ENCODE results near the gene RSPH9.
"Not testable (repeated sequence)": the region's sequence is repeated elsewhere in the genome, so short reads cannot be mapped to it uniquely, and the experiment has no call there.

RSPH9 gene

GRCh38 chr6:43634702-43635303 lies 10.0 kb upstream of the RSPH9 start:
- peak overlapping the region in 10 of 11 experiments; percentile 86 to 94 (median 92); a peak in 14 of 22 replicates for H3K9ac ChIP-seq
- peaks cover 4 to 35% (median 22%) of the 10 kb centered on the region in 11 experiments; a peak in 17 of 22 replicates for H4K20me1 ChIP-seq
- no peak for TF ChIP-seq Cebpa-rat (IDR thresholded peaks at IDR 0.05)
- H3K27ac ChIP-seq: peak overlapping the region; percentile 82 to 98 (median 92); a peak in 19 of 22 replicates
- peak overlapping the region in 3 of 10 experiments; percentile 79 to 88 (median 88); a peak in 5 of 20 replicates for H3K4me3 ChIP-seq
- peaks cover 71 to 90% (median 81%) of the 10 kb centered on the region in 10 experiments for H3K4me1 ChIP-seq
- peak overlapping the region; percentile 85 to 98 (median 94) for H3K4me2 ChIP-seq
- H3K36me3 ChIP-seq: peaks cover 27 to 35% (median 33%) of the 10 kb centered on the region in 11 experiments
- no peaks in the 10 kb centered on the region for H3K9me3 ChIP-seq (replicated peaks in 1 of 11)
- no peaks in the 10 kb centered on the region for H3K27me3 ChIP-seq

- H4K20me1 ChIP-seq: peaks cover 9 to 43% (median 30%) of the 10 kb centered on the region in 11 experiments; a peak in 17 of 22 replicates
- peak within 1 kb of the TSS; percentile 85 to 94 (median 92) for H3K9ac ChIP-seq
- H3K27me3 ChIP-seq: no peaks in the 10 kb centered on the region
- peak within 1 kb of the TSS; percentile 72 to 90 (median 88) for H3K4me3 ChIP-seq
- H3K9me3 ChIP-seq (replicated peaks in 1 of 11): no peaks in the 10 kb centered on the region
- no peak for TF ChIP-seq Cebpa-rat (IDR thresholded peaks at IDR 0.05)
- peaks cover 73 to 93% (median 84%) of the 10 kb centered on the region in 10 experiments for H3K4me1 ChIP-seq
- H3K27ac ChIP-seq: peak within 1 kb of the TSS; percentile 82 to 98 (median 92)
- H3K4me2 ChIP-seq: peak within 1 kb of the TSS; percentile 85 to 98 (median 94)
- peaks cover 35 to 43% (median 42%) of the 10 kb centered on the region in 11 experiments for H3K36me3 ChIP-seq
Observed at GRCh38 chr6:43635387-43636307, 9.2 kb upstream of the RSPH9 start, which contains the start of gene MAD2L1BP. TSS of gene MAD2L1BP (plus strand) at chr6:43635840. CDS start at chr6:43635876, 36 bp downstream.

- Histone ChIP-seq H3K27ac (peak overlapping the region; percentile 82 to 98 (median 92)), H4K20me1 (peaks cover 13 to 50% (median 37%) of the 10 kb centered on the region in 11 experiments; a peak in 21 of 22 replicates), H3K27me3 (no peaks in the 10 kb centered on the region), H3K9ac (peak overlapping the region; percentile 85 to 94 (median 92)), H3K4me2 (peak overlapping the region; percentile 85 to 98 (median 94)), H3K4me1 (peaks cover 69 to 93% (median 83%) of the 10 kb centered on the region in 10 experiments), H3K9me3 (replicated peaks in 1 of 11) (no peaks in the 10 kb centered on the region), H3K36me3 (peaks cover 42 to 49% (median 48%) of the 10 kb centered on the region in 11 experiments), H3K4me3 (peak overlapping the region; percentile 72 to 90 (median 88))
- TF ChIP-seq Cebpa-rat (IDR thresholded peaks at IDR 0.05): no peak
Observed at GRCh38 chr6:43636308-43636659, 8.6 kb upstream of the RSPH9 start.

- Histone ChIP-seq H3K4me1 (peaks cover 47 to 64% (median 55%) of the 10 kb centered on the region in 10 experiments), H3K4me3 (peak overlapping the region in 2 of 10 experiments; percentile 15 to 32; a peak in 3 of 20 replicates), H3K9ac (peak overlapping the region in 8 of 11 experiments; percentile 3 to 55 (median 24); a peak in 9 of 22 replicates), H4K20me1 (peaks cover 36 to 85% (median 66%) of the 10 kb centered on the region in 11 experiments; a peak in 21 of 22 replicates), H3K36me3 (peaks cover 59 to 83% (median 72%) of the 10 kb centered on the region in 11 experiments), H3K27me3 (no peaks in the 10 kb centered on the region), H3K27ac (peak overlapping the region in 9 of 11 experiments; percentile 37 to 78 (median 67); a peak in 18 of 22 replicates), H3K9me3 (replicated peaks in 1 of 11) (no peaks in the 10 kb centered on the region), H3K4me2 (peak overlapping the region; percentile 7 to 98 (median 91); a peak in 20 of 22 replicates)
- TF ChIP-seq Cebpa-rat (IDR thresholded peaks at IDR 0.05): no peak
Observed at GRCh38 chr6:43639984-43640800, 4.6 kb upstream of the RSPH9 start.

- no peak overlapping the region for H3K27ac ChIP-seq
- H3K36me3 ChIP-seq: peaks cover 22 to 43% (median 31%) of the 10 kb centered on the region in 11 experiments
- TF ChIP-seq Cebpa-rat (IDR thresholded peaks at IDR 0.05): no peak
- no peaks in the 10 kb centered on the region for H3K27me3 ChIP-seq
- H3K4me3 ChIP-seq: no peak overlapping the region
- H3K9ac ChIP-seq: no peak overlapping the region
- H3K9me3 ChIP-seq (replicated peaks in 1 of 11): no peaks in the 10 kb centered on the region
- H3K4me2 ChIP-seq: peak overlapping the region in 2 of 11 experiments; percentile 15 to 24; a peak in 3 of 22 replicates
- peaks cover 1 to 21% (median 9%) of the 10 kb centered on the region in 10 experiments; a peak in 17 of 20 replicates for H3K4me1 ChIP-seq
- H4K20me1 ChIP-seq: peaks cover 15 to 43% (median 37%) of the 10 kb centered on the region in 11 experiments; a peak in 21 of 22 replicates
Observed at GRCh38 chr6:43645613-43645964, 753 bp downstream of the RSPH9 start.

GRCh38 chr6:43647613-43648012 lies 2.8 kb downstream of the RSPH9 start:
- Histone ChIP-seq H3K4me2 (no peak overlapping the region), H3K27me3 (no peaks in the 10 kb centered on the region), H3K9me3 (replicated peaks in 1 of 11) (no peaks in the 10 kb centered on the region), H4K20me1 (peaks cover 0 to 23% (median 17%) of the 10 kb centered on the region in 11 experiments; a peak in 18 of 22 replicates), H3K4me1 (peaks cover 0 to 4% (median 0%) of the 10 kb centered on the region in 10 experiments; a peak in 1 of 20 replicates), H3K4me3 (no peak overlapping the region), H3K36me3 (peaks cover 2 to 23% (median 11%) of the 10 kb centered on the region in 11 experiments), H3K9ac (no peak overlapping the region), H3K27ac (no peak overlapping the region)
- TF ChIP-seq Cebpa-rat (IDR thresholded peaks at IDR 0.05): no peak

GRCh38 chr6:43648248-43648647 lies 3.4 kb downstream of the RSPH9 start:
- H3K4me2 ChIP-seq: no peak overlapping the region
- peaks cover 0 to 17% (median 10%) of the 10 kb centered on the region in 11 experiments; a peak in 17 of 22 replicates for H4K20me1 ChIP-seq
- no peak overlapping the region for H3K27ac ChIP-seq
- TF ChIP-seq Cebpa-rat (IDR thresholded peaks at IDR 0.05): no peak
- H3K9me3 ChIP-seq (replicated peaks in 1 of 11): no peaks in the 10 kb centered on the region
- peaks cover 0 to 4% (median 0%) of the 10 kb centered on the region in 10 experiments; a peak in 1 of 20 replicates for H3K4me1 ChIP-seq
- no peak overlapping the region for H3K9ac ChIP-seq
- no peaks in the 10 kb centered on the region for H3K27me3 ChIP-seq
- H3K4me3 ChIP-seq: no peak overlapping the region
- peaks cover 0 to 16% (median 5%) of the 10 kb centered on the region in 11 experiments; a peak in 8 of 22 replicates for H3K36me3 ChIP-seq

GRCh38 chr6:43652822-43653221 lies 8.0 kb downstream of the RSPH9 start:
- not testable (repeated sequence) for H3K9ac ChIP-seq; H3K27me3 ChIP-seq; H3K4me1 ChIP-seq; H3K36me3 ChIP-seq; H3K9me3 ChIP-seq (replicated peaks in 1 of 11); H3K27ac ChIP-seq; H3K4me3 ChIP-seq; H3K4me2 ChIP-seq; H4K20me1 ChIP-seq
